GM19193 (cell line): Measurements from ENCODE around the gene NAALADL1.

ENCODE experiments used
- POLR2A ChIP-seq: IDR thresholded peaks from 4 replicates; pipeline ENCODE4 v1.6.1; 2011; ENCODE audit not compliant: insufficient read depth, insufficient read length; ENCODE audit errors: extremely low read depth

The NAALADL1 gene

DNA sequence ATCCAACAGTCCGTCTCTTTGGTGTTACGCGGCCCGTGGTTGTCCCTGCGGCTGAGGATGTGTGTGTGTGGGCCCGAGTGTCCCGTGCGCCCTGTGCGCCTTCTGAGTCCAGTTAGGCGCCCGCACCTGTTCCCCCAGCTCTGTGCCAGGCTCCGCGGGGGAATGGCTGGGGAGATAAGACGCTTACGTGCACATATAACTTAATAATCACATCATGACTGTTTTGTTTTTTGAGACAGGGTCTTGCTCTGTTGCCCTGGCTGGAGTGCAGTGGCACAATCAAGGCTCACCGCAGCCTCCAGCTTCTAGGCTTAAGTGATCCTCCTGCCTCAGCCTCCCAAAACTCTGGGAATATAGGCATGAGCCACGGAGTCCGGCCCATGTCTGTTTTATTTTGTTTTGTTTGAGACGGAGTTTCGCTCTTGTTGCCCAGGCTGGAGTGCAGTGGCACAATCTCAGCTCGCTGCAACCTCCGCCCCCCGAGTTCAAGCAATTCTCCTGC is 43.6 kb downstream of the NAALADL1 start:
- TF ChIP-seq POLR2A: no peak

DNA sequence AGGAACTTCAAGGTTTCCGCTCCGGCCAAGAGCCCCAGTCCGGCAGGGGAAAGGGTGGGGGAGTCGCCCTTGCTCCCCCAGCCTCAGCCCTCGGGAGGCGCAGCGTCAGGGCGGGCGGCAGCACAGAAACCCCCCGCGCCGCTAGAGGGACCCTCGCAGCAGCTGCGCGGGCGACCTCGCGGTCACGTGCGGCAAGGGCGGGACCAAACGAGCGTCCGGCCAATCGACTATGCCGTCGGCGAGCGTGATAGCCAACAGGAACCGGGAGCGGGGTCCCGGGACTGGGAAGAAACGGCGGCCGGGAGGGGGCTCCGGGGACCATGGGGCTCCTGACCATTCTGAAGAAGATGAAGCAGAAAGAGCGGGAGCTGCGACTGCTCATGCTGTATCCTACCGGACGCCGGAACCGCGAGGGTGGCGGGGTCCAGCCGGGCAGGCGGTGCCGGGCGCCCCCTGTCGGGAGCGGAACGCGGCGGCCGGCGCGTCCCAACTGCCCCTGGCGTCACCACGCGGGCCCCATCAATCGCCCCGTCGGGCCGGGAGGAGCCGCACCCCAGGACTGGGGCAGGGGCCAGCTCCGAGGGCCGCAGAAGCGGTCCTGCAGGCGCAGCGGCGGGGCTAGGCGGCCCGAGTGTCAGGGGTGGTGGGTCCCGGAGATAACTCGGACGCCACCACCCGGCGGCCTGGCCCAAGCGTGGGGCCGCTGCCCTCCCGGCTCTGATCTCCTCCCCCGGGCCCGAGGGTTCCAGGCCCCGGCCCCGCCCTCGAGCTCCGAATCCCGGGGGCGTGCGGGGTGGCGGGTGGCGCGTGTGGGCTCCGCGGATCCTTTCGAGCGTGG is 44.2 kb downstream of the NAALADL1 start, which contains the start of gene ARL2:
Gene ARL2, plus strand, starts transcription at position 273 of the 838 bp plus-strand sequence. Its CDS starts 48 bp downstream, at position 321.
- peak; percentile 62 for TF ChIP-seq POLR2A

DNA sequence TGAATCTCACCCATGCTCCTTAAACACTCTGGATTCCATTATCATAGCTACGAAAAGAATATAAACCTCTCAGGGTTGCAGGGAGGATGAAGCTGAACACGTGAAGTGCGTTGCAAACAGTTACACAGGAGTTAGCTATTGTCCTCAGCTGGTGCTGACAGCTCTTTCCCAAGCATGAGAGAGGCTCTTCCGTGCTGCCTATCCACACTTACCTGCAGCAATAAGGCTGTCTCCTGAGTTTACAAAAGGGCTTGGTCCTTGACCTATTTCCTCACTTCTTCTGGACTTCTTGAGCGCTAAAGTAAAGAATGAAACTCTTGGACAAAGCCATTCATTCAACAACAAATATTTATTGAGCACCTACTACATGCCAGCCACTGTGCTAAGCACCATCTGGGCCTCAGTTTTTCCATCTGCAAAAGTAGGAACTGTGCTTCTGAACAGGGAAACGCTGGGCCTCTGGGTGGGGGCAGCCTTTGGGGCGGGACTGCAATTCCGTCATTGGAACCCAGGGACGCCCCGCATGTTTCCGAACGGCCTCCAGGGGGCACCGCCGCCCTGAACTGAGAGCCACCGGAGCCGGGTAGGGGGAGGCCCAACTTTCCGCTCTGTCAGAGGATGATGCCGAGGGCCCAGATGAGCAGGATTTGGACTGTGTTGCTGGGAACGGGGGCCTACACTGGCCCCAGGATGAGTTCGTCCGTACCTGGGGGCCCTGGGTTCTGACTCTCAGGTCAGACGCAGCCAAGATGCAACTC is 45.0 kb downstream of the NAALADL1 start:
- TF ChIP-seq POLR2A: no peak

DNA sequence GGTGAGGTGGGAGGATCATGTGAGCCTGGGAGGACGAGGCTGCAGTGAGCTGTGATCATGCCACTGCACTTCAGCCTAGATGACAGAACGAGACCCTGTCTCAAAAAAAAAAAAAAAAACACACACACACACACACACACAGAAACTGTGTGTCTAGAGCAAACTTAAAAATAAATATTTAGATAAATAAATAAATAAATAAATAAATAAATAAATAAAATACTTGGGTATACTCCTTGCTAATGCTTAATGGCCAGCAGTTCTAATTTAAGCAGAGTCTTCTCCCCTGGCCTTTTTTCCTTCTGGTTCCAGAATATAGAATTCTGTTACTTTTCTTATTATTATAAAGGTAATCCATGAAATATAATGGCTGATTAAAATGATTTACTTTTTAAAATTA is 49.5 kb downstream of the NAALADL1 start:
- TF ChIP-seq POLR2A: no peak

DNA sequence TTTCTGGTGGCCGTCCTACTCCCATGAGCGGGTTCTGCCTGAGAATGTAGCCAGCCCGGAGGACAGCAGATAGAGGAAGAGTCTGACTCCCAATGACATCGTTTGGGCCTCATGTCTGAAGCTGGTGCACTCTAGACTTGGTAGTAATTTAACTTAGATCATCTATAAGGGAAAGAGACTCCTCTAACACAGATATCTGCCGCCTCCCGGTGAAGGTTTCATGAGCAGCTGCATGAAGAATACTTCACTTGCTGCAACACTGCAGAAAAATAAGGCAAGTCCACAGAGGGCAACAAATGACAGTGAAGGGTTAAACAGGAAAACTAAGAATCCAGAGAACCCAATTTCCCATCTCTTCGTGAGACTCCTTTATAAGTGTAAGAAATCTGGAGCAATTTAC is 50.3 kb downstream of the NAALADL1 start:
- no peak for TF ChIP-seq POLR2A

DNA sequence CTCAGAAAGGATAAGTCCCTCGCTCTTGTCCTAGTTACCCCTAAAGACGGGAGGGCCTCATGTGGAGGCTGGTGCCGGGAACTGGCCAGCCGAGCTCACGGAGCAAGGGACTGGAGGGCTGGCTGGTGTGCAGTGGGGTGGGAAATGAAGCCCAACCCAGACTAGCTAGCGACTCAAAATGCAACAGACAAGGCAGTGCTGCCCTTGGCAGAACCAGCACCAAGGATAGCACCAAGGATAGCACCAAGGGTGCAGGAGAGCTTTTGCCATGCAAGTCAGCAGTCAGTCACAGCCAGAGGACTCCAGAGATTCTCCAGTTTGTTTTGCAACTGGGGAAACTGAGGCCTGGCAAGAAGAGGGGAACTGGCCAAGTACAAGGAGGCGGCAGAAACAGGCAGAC is 55.1 kb downstream of the NAALADL1 start:
- TF ChIP-seq POLR2A: no peak

DNA sequence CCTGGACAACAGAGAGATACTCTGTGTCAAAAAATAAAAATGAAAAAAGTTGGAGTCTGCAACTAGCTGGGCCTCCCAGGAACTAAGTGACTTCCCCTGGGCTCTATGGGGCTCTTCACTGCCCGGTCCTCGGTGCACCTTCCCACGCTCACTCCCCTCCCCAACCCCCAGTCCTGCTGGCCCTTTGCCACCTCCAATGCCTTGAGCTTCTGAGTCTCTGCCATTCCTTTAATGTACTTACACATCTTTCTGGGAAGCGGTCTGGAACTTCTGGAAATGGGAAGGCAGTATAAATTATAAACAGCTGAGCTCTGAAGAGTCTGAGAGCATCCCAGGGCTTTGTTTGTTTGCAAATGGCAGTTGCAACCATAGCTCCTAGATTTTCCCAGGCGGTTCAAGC is 55.6 kb downstream of the NAALADL1 start:
- TF ChIP-seq POLR2A: no peak

DNA sequence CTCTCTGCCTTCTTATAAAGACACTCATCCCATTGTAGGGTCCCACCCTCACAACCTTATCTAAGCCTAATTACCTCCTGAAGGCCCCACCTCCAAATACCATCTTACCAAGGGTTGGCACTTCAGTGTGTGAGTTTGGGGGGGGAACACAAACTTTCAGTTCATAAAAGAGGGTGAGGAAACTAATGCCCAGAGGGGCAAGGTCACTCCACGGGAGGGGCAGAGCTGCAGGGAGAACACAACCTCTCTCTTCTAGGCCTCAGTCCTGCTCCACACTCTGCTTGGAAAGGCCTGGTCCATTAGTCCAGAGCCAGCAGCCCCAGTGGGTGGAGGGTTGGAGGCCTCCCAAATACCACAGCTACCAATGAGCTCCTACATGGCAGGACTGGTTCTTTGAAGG is 58.9 kb downstream of the NAALADL1 start:
- no peak for TF ChIP-seq POLR2A

DNA sequence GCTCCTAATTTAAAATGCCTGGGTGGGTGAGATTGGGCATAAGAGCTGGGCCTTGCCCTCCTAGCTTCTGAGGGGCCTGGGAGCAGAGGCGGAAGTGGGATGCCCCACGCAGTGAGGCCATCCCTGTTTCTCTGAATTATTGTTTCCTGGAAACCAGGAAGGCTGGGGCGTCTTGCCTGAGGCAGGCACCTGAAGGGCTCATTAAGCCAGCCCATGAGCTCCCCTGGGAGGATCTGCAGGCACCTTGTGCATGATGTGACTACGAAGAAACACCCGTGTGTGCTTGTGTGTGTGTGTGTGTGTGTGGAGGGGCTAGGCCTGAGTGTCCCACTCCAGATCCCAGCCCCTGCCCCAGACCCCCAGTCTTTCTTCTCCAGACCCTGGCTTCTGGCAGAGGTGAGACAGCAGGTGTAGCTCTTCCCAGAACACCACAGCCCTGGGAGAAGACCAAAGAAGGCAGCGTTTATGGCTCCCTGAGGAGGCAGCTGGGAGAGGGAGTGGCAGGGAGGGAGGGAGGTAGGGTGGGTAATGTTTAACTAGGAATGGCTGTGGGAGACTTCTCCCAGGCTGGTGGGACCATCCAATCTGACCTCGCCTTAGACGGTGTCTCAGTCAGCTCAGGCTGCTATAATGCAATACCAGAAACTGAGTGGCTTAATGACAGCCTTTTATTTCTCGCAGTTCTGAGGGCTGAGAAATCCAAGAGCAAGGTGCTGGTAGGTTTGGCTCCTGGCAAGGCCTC is 59.5 kb downstream of the NAALADL1 start:
- TF ChIP-seq POLR2A: no peak

DNA sequence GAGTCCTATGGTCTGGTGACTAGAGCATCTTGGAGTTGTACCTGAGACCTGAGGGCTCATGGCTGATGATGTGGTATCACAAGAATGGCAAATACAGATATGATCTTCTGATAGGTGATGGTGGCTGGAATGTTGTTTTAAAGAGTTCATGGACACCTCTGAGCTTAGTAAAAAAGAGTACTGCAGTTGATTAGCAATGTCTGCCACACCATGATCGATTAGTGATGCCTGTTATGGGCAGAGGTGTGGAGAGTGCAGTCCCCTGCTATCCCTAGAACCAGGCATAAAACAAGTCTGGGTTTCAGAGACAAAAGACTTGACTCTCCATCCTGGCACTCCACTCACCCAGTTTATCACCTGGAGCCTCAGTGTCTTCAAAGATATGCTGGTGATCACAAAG is 60.2 kb downstream of the NAALADL1 start:
- TF ChIP-seq POLR2A: no peak

DNA sequence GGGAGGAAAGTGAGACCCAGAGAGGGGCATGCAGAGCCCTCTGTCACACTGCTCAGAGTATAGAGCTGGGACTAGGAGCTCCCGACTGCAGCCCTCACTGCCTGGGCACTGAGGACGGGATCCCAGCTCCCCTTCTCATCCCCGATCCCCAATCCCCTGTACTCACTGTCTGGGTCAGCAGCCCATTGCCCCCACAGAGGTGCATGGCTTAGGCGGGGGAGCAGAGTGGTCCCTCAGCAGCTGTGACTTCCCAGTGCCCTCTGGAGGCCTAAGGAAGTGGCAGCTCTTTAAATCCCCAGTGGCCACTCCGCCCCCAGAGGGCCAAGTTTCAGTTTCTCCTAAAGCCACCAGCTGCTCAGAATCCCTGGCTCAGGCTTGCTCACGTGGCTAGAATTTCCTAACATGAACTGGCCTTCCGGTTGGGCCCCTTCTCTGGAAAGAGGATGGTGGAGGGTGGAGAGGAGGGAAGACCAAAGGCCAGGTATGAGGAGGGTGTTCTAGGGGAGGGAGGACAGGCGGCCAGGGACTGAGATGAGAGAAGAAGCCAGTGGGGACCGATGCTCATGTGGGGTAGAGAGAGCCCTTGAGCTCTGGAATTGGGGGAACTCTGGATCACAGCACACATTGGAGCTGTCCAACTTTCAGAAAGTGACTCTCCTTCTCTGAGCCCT is 61.5 kb downstream of the NAALADL1 start, which contains the start of gene BATF2:
Gene BATF2, minus strand, starts transcription at position 262 of the 671 bp plus-strand sequence. Its CDS starts 57 bp downstream, at position 205.
- TF ChIP-seq POLR2A: peak; percentile 28

DNA sequence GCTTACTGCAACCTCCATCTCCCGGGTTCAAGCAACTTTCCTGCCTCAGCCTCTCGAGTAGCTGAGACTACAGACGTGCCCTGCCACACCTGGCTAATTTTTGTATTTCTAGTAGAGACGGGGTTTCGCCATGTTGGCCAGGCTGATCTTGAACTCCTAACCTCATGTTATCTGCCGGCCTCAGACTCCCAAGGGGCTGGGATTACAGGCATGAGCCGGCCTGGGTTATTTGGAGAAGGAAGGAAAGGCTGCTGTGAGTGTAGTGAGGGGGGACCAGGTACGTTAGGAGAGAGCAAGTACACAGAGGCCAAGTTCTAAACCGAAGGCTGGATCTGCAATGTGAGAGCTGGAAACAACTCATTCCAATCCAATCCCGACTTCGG is 62.0 kb downstream of the NAALADL1 start:
- TF ChIP-seq POLR2A: no peak
